HTR-8/SVneo (cell line): ENCODE data around the gene NET1.

ENCODE experiments used
- DNase-seq: peaks from one replicate; pipeline ENCODE4 v3.0.0; 2011; ENCODE audit warnings: low spot score, mixed read lengths; ENCODE audit not compliant: insufficient read length
- FAIRE-seq: peaks from 2 replicates; lab custom pipeline; 2011; peaks lifted over from hg19 to GRCh38; lab: Jason Lieb, UNC

NET1 gene

GRCh38 chr10:5440206-5440605, 27.8 kb downstream of the NET1 start:
- DNase-seq (no peak), FAIRE-seq (no peak)

- no peak for DNase-seq
- FAIRE-seq: no peak
Measured at GRCh38 chr10:5441106-5441505, 28.7 kb downstream of the NET1 start.

- DNase-seq (peak; percentile 26), FAIRE-seq (no peak)
Measured at GRCh38 chr10:5442065-5442989, 30.0 kb downstream of the NET1 start.

- no peak for FAIRE-seq
- no peak for DNase-seq
Measured at GRCh38 chr10:5442990-5443370, 30.6 kb downstream of the NET1 start.

GRCh38 chr10:5443429-5443828, 31.1 kb downstream of the NET1 start:
- DNase-seq (no peak), FAIRE-seq (no peak)

- DNase-seq (no peak), FAIRE-seq (no peak)
Measured at GRCh38 chr10:5445006-5445405, 32.6 kb downstream of the NET1 start.

- FAIRE-seq (peak; percentile 4), DNase-seq (peak; percentile 78)
Measured at GRCh38 chr10:5446390-5446926, 34.1 kb downstream of the NET1 start.

GRCh38 chr10:5447056-5447455, 34.7 kb downstream of the NET1 start:
- DNase-seq: no peak
- FAIRE-seq: no peak

- no peak for FAIRE-seq
- DNase-seq: no peak
Measured at GRCh38 chr10:5447611-5448071, 35.3 kb downstream of the NET1 start.

- no peak for FAIRE-seq
- DNase-seq: no peak
Measured at GRCh38 chr10:5448333-5449001, 36.1 kb downstream of the NET1 start.

GRCh38 chr10:5449227-5449626, 36.9 kb downstream of the NET1 start:
- no peak for DNase-seq
- FAIRE-seq: no peak

GRCh38 chr10:5449823-5450222, 37.5 kb downstream of the NET1 start:
- peak; percentile 38 for DNase-seq
- no peak for FAIRE-seq

- FAIRE-seq: no peak
- no peak for DNase-seq
Measured at GRCh38 chr10:5450605-5451384, 38.4 kb downstream of the NET1 start.

- FAIRE-seq: no peak
Measured at GRCh38 chr10:5453749-5454489, 41.6 kb downstream of the NET1 start.

GRCh38 chr10:5456563-5456962, 44.2 kb downstream of the NET1 start:
- DNase-seq (no peak), FAIRE-seq (no peak)

More at GRCh38 chr10:5453749-5454489, 41.6 kb downstream of the NET1 start:
- no peak for DNase-seq

- no peak for DNase-seq
- no peak for FAIRE-seq
Measured at GRCh38 chr10:5457741-5458140, 45.4 kb downstream of the NET1 start.

GRCh38 chr10:5458425-5458824, 46.1 kb downstream of the NET1 start:
- DNase-seq (no peak), FAIRE-seq (no peak)

GRCh38 chr10:5458949-5459747, 46.8 kb downstream of the NET1 start:
- FAIRE-seq: no peak
- no peak for DNase-seq
